HCT116 (cell line): ENCODE results near the gene TBC1D19. TPM values are rescaled to one million over a fixed set of nuclear protein-coding genes. Genes with fewer than 3 reads are reported as not detected.

ENCODE experiments used
- ATAC-seq: fragments of 200-7000 bp; cut with Tn5 transposase; 2 replicates; pipeline ENCODE4 v1.9.1; 2020; ENCODE audit warnings: mild to moderate bottlenecking, moderate library complexity
- BruUV-seq: library from RNA; stranded (reverse); fragments of 400-500 nt; replicated peaks from 2 replicates; lab custom pipeline; 2021; lab: Mats Ljungman, UMichigan
- CTCF ChIA-PET: fragments of 300-600 bp; sonication (Branson Sonifier 250); formaldehyde crosslinking; loops from one replicate; lab custom pipeline; 2021; ENCODE audit warnings: antibody characterized with exemption; lab: Charles Lee
- POLR2A ChIA-PET: fragments of 300-600, 350-600 bp; sonication (Branson Sonifier 250); formaldehyde crosslinking; loops from one replicate; lab custom pipeline; 2021; ENCODE audit warnings: antibody characterized with exemption; lab: Charles Lee
- RAD21 ChIA-PET, 2 experiments: fragments of 300-600 bp; sonication (Branson Sonifier 250); formaldehyde crosslinking; loops; one replicate each; lab custom pipeline; 2023; ENCODE audit warnings: low total read pairs in 2 of 2; ENCODE audit not compliant: uncharacterized antibody in 2 of 2, unreplicated experiment in 2 of 2, low non-redundant PET in 1 of 2; lab: Charles Lee
- DNase-seq: peaks from one replicate; pipeline ENCODE4 v3.0.0-alpha.2; 2010; ENCODE audit warnings: low read depth, low spot score
- H2AFZ ChIP-seq: fragments of 200-600 bp; shearing (Covaris generic), sonication (generic); 2 replicates; pipeline ENCODE4 v1.6.1; 2017; ENCODE audit warnings: low read depth, mixed run types, mixed read lengths, antibody characterized with exemption, low read length; ENCODE audit not compliant: poor library complexity, severe bottlenecking
- H3K27ac ChIP-seq: 2 replicates; pipeline ENCODE4 v1.5.1; 2012; ENCODE audit warnings: low read depth, low read length
- H3K27me3 ChIP-seq: fragments of 200-600 bp; sonication (generic); 2 replicates; pipeline ENCODE4 v1.6.1; 2016; ENCODE audit warnings: mixed run types, low read length, mixed read lengths; ENCODE audit not compliant: insufficient read depth
- H3K36me3 ChIP-seq, 2 experiments: fragments of 200-500 bp in 1 of 2; fragments of 200-600 bp in 1 of 2; sonication (Bioruptor generic) in 1 of 2; sonication (generic) in 1 of 2; 2 replicates each; pipeline versions ENCODE4 v1.5.1 to v1.6.1; 2014 to 2016; ENCODE audit warnings: low read length in 2 of 2, inconsistent platforms in 1 of 2, mixed read lengths in 1 of 2, mixed run types in 1 of 2; ENCODE audit not compliant: insufficient read depth in 2 of 2, control insufficient read depth in 1 of 2
- H3K4me1 ChIP-seq, 2 experiments: fragments of 200-600 bp in 1 of 2; sonication (generic) in 1 of 2; 2 replicates each; pipeline versions ENCODE4 v1.5.1 to v1.6.1; 2012 to 2017; ENCODE audit warnings: low read length in 2 of 2, inconsistent platforms in 1 of 2, mild to moderate bottlenecking in 1 of 2, mixed read lengths in 1 of 2, mixed run types in 1 of 2, moderate library complexity in 1 of 2; ENCODE audit not compliant: insufficient read depth in 2 of 2, control insufficient read depth in 1 of 2
- H3K4me2 ChIP-seq: fragments of 200-600 bp; sonication (generic); 2 replicates; pipeline ENCODE4 v1.6.1; 2017; ENCODE audit warnings: mixed run types, low read length, mixed read lengths
- H3K4me3 ChIP-seq, 2 experiments: fragments of 200-600 bp in 1 of 2; sonication (generic) in 1 of 2; replicated peaks in 1 of 2; 2 replicates each; pipeline ENCODE4 v1.5.1; 2011 to 2016; ENCODE audit warnings: low read length in 2 of 2, control low read depth in 1 of 2, low read depth in 1 of 2, mild to moderate bottlenecking in 1 of 2, mixed read lengths in 1 of 2, mixed run types in 1 of 2
- H3K79me2 ChIP-seq: fragments of 200-600 bp; sonication (generic); 2 replicates; pipeline ENCODE4 v1.6.1; 2017; ENCODE audit warnings: mild to moderate bottlenecking, mixed run types, low read length, moderate library complexity, mixed read lengths; ENCODE audit not compliant: insufficient read depth
- H3K9ac ChIP-seq: fragments of 200-600 bp; sonication (generic); 2 replicates; pipeline ENCODE4 v1.6.1; 2016; ENCODE audit warnings: low read length, mixed read lengths
- H3K9me2 ChIP-seq: fragments of 200-600 bp; sonication (generic), shearing (Covaris generic); 2 replicates; pipeline ENCODE4 v1.6.1; 2017; ENCODE audit warnings: mixed run types, mild to moderate bottlenecking, moderate library complexity; ENCODE audit not compliant: insufficient read depth
- H3K9me3 ChIP-seq, 2 experiments: fragments of 200-500 bp in 1 of 2; fragments of 200-600 bp in 1 of 2; sonication (Bioruptor generic) in 1 of 2; sonication (generic) in 1 of 2; 2 replicates each; pipeline ENCODE4 v1.6.1; 2014 to 2017; ENCODE audit warnings: low read length in 2 of 2, mixed read lengths in 2 of 2, inconsistent platforms in 1 of 2, low read depth in 1 of 2, mild to moderate bottlenecking in 1 of 2, mixed run types in 1 of 2, moderate library complexity in 1 of 2; ENCODE audit not compliant: control insufficient read depth in 1 of 2, insufficient read depth in 1 of 2
- H4K20me1 ChIP-seq: fragments of 200-600 bp; sonication (generic), shearing (Covaris generic); 2 replicates; pipeline ENCODE4 v1.6.1; 2017; ENCODE audit warnings: mixed run types, mild to moderate bottlenecking, moderate library complexity; ENCODE audit not compliant: insufficient read depth
- CBX3 ChIP-seq: IDR thresholded peaks from 2 replicates; pipeline ENCODE4 v1.6.1; 2012; ENCODE audit warnings: low read depth
- CEBPB ChIP-seq: IDR thresholded peaks from 2 replicates; pipeline ENCODE4 v1.6.1; 2012; ENCODE audit warnings: low read depth
- JUND ChIP-seq: IDR thresholded peaks from 2 replicates; pipeline ENCODE4 v1.6.1; 2012
- POLR2A ChIP-seq: IDR thresholded peaks from 2 replicates; pipeline ENCODE4 v1.7.0; 2011; ENCODE audit warnings: borderline replicate concordance; ENCODE audit not compliant: insufficient read depth, insufficient read length; ENCODE audit errors: extremely low read depth
- POLR2AphosphoS5 ChIP-seq: IDR thresholded peaks from 2 replicates; pipeline ENCODE4 v1.6.1; 2011; ENCODE audit warnings: mild to moderate bottlenecking, low read depth, low read length, moderate library complexity
- SP1 ChIP-seq: IDR thresholded peaks from 2 replicates; pipeline ENCODE4 v1.6.1; 2012; ENCODE audit warnings: low read depth
- TCF7L2 ChIP-seq: IDR thresholded peaks from 2 replicates; pipeline ENCODE4 v1.7.0; 2011; ENCODE audit warnings: borderline replicate concordance, inconsistent platforms; ENCODE audit not compliant: insufficient read depth, insufficient read length; ENCODE audit errors: extremely low read depth
- ZFX ChIP-seq: fragments of 450-650 bp; IDR thresholded peaks from 2 replicates; pipeline ENCODE4 v1.6.1; 2017
- intact Hi-C: fragments of 100-400 bp; cut with micrococcal nuclease; formaldehyde crosslinking; loops from 2 replicates; pipeline ENCODE4 v1.10.0; 2022
- total RNA-seq: library from RNA; stranded (reverse); gene quantifications from one replicate; pipeline ENCODE4 v1.2.1, GENCODE V29; 2021; ENCODE audit not compliant: unreplicated experiment
- TF ChIP-seq, protein P1 (sequence below): IDR thresholded peaks from 2 replicates; pipeline ENCODE4 v1.6.1; 2012
- TF ChIP-seq, protein P2 (sequence below): IDR thresholded peaks from 2 replicates; pipeline ENCODE4 v1.6.1; 2012; ENCODE audit warnings: low read depth
- TF ChIP-seq, protein P3 (sequence below): IDR thresholded peaks from 2 replicates; pipeline ENCODE4 v1.6.1; 2012
- TF ChIP-seq, protein P4 (sequence below): IDR thresholded peaks from 2 replicates; pipeline ENCODE4 v1.6.1; 2011; ENCODE audit warnings: mild to moderate bottlenecking, low read length, moderate library complexity; ENCODE audit not compliant: insufficient replicate concordance; ENCODE audit errors: extremely low read depth

The TBC1D19 gene
- total RNA-seq, 1 experiment from 2014 or later: 25.4 TPM

DNA sequence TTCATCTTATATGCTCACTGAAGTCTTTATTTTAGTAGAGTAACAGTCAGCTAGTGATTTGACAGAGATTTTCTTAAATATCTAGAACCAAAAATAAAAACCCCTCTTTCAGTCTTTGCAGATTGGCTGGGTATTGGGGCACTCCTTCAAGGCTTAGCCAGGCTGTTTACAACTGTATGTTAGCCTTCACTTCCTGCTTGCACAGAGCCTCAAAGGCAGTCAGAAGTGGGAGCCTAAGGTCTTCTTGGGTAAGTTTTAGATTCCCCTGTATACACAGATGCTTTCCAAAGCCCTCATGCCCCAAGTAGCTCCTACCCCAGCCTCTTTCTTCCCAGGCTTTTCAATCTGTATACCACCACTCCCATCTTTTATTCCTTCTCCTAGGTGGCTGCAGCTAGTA is 140.7 kb downstream of the TBC1D19 start:
- Histone ChIP-seq H3K79me2 (no peaks in the 10 kb centered on the region), H4K20me1 (no peaks in the 10 kb centered on the region), H3K9me3 (no peaks in the 10 kb centered on the region), H3K9ac (no peak overlapping the region), H3K9me2 (no peaks in the 10 kb centered on the region), H3K36me3 (peaks cover 0 to 3% of the 10 kb centered on the region in 2 experiments; a peak in 1 of 4 replicates), H3K27ac (no peak overlapping the region), H3K4me3 (no peak overlapping the region), H3K4me2 (no peak overlapping the region), H2AFZ (no peak overlapping the region), H3K4me1 (peaks cover 12 to 13% of the 10 kb centered on the region in 2 experiments), H3K27me3 (no peaks in the 10 kb centered on the region)
- BruUV-seq: no TSS peak
- ATAC-seq (no peak), DNase-seq (no peak)
- TF ChIP-seq CBX3 (no peak), POLR2AphosphoS5 (no peak), ZFX (no peak), CEBPB (no peak), JUND (no peak), TCF7L2 (no peak)
- TF ChIP-seq, protein P1, sequence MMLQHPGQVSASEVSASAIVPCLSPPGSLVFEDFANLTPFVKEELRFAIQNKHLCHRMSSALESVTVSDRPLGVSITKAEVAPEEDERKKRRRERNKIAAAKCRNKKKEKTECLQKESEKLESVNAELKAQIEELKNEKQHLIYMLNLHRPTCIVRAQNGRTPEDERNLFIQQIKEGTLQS: no peak
- intact Hi-C loops: loop anchor here (5.0 kb wide), 2 partner anchors 392 to 662 kb away; no protein-coding TSS in a partner anchor
- RAD21 ChIA-PET: no interaction called here
- POLR2A ChIA-PET: no interaction called here
- CTCF ChIA-PET: interaction anchor here (1.1 kb wide), 1 partner anchor 394 kb away, joined by 3 read pairs; no protein-coding TSS in a partner anchor

DNA sequence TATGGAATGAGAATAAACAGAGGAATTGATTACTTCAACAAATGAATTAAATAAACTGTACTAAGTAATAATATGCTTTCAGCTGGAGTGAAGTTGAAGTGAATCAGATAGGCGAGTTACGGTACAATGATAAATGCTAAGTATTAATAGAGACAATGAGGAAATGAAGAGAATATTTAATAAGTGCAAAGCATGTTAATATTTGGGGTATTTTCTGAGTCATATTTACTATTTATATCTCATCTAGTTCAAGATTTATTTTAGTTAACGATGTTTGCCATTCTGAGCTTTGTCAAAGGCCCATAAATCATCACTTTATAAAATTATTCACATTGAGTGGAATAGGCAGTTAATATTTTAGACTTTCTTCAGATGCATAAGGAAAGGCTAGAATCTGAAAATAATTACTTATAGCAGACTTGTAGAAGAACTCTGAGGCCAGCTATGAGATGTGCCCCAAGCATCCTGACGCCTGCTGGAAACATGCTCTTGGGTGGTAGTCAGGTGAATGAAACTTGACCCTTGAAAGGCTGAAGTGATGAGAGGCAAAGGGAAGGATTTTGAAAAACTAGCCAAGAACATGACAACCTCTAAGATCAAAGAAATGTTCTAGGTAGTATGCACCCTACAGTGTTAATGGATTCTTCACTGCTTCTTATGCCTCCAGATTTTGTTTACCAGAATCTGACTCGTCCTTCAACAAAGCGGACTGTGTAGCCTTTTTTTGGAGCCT is 142.9 kb downstream of the TBC1D19 start:
- no peaks in the 10 kb centered on the region for H3K79me2 ChIP-seq
- no peak overlapping the region for H3K4me2 ChIP-seq
- H3K9me3 ChIP-seq: no peaks in the 10 kb centered on the region
- no peak overlapping the region for H3K9ac ChIP-seq
- no peaks in the 10 kb centered on the region for H3K9me2 ChIP-seq
- H3K27me3 ChIP-seq: no peaks in the 10 kb centered on the region
- peaks cover 12 to 13% of the 10 kb centered on the region in 2 experiments for H3K4me1 ChIP-seq
- TF ChIP-seq, protein P2, sequence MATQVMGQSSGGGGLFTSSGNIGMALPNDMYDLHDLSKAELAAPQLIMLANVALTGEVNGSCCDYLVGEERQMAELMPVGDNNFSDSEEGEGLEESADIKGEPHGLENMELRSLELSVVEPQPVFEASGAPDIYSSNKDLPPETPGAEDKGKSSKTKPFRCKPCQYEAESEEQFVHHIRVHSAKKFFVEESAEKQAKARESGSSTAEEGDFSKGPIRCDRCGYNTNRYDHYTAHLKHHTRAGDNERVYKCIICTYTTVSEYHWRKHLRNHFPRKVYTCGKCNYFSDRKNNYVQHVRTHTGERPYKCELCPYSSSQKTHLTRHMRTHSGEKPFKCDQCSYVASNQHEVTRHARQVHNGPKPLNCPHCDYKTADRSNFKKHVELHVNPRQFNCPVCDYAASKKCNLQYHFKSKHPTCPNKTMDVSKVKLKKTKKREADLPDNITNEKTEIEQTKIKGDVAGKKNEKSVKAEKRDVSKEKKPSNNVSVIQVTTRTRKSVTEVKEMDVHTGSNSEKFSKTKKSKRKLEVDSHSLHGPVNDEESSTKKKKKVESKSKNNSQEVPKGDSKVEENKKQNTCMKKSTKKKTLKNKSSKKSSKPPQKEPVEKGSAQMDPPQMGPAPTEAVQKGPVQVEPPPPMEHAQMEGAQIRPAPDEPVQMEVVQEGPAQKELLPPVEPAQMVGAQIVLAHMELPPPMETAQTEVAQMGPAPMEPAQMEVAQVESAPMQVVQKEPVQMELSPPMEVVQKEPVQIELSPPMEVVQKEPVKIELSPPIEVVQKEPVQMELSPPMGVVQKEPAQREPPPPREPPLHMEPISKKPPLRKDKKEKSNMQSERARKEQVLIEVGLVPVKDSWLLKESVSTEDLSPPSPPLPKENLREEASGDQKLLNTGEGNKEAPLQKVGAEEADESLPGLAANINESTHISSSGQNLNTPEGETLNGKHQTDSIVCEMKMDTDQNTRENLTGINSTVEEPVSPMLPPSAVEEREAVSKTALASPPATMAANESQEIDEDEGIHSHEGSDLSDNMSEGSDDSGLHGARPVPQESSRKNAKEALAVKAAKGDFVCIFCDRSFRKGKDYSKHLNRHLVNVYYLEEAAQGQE: no peak
- TF ChIP-seq ZFX: no peak
- TF ChIP-seq POLR2A: no peak
- peak; percentile 45 for TF ChIP-seq TCF7L2
- TF ChIP-seq, protein P3, sequence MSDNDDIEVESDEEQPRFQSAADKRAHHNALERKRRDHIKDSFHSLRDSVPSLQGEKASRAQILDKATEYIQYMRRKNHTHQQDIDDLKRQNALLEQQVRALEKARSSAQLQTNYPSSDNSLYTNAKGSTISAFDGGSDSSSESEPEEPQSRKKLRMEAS: no peak
- no peak for TF ChIP-seq SP1
- TF ChIP-seq, protein P4, sequence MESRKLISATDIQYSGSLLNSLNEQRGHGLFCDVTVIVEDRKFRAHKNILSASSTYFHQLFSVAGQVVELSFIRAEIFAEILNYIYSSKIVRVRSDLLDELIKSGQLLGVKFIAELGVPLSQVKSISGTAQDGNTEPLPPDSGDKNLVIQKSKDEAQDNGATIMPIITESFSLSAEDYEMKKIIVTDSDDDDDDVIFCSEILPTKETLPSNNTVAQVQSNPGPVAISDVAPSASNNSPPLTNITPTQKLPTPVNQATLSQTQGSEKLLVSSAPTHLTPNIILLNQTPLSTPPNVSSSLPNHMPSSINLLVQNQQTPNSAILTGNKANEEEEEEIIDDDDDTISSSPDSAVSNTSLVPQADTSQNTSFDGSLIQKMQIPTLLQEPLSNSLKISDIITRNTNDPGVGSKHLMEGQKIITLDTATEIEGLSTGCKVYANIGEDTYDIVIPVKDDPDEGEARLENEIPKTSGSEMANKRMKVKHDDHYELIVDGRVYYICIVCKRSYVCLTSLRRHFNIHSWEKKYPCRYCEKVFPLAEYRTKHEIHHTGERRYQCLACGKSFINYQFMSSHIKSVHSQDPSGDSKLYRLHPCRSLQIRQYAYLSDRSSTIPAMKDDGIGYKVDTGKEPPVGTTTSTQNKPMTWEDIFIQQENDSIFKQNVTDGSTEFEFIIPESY: no peak
- BruUV-seq: no TSS peak
- intact Hi-C loops: no loop called here
- POLR2A ChIA-PET: no interaction called here
- peaks cover 0 to 3% of the 10 kb centered on the region in 2 experiments; a peak in 1 of 4 replicates for H3K36me3 ChIP-seq
- H3K27ac ChIP-seq: peak overlapping the region; percentile 13; the same call in 1 of the 2 replicates
- CTCF ChIA-PET: no interaction called here
- peak; percentile 74 for ATAC-seq
- H2AFZ ChIP-seq: no peak overlapping the region
- H3K4me3 ChIP-seq: no peak overlapping the region
- peak; percentile 7 for DNase-seq
- H4K20me1 ChIP-seq: no peaks in the 10 kb centered on the region
- RAD21 ChIA-PET: no interaction called here
